ENCODE measurements around the gene FBN2. TPM values are rescaled to one million over a fixed set of nuclear protein-coding genes. Genes with fewer than 3 reads are reported as not detected.

The FBN2 gene
- total RNA-seq, result 81.6 and 137 TPM in 2 replicates

- peak within 1 kb of the TSS; percentile 93 for H3K4me3 ChIP-seq (ENCODE audit: low read depth, low read length)
- DNase-seq (ENCODE audit: low read depth), result no peak
- TF ChIP-seq, protein P1, sequence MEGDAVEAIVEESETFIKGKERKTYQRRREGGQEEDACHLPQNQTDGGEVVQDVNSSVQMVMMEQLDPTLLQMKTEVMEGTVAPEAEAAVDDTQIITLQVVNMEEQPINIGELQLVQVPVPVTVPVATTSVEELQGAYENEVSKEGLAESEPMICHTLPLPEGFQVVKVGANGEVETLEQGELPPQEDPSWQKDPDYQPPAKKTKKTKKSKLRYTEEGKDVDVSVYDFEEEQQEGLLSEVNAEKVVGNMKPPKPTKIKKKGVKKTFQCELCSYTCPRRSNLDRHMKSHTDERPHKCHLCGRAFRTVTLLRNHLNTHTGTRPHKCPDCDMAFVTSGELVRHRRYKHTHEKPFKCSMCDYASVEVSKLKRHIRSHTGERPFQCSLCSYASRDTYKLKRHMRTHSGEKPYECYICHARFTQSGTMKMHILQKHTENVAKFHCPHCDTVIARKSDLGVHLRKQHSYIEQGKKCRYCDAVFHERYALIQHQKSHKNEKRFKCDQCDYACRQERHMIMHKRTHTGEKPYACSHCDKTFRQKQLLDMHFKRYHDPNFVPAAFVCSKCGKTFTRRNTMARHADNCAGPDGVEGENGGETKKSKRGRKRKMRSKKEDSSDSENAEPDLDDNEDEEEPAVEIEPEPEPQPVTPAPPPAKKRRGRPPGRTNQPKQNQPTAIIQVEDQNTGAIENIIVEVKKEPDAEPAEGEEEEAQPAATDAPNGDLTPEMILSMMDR (IDR thresholded peaks at IDR 0.05; ENCODE audit: insufficient read depth, low read depth, low read length), result no peak
Observed at GRCh38 chr5:128538000-128538249, at the start of gene FBN2. TSS of gene FBN2 (minus strand) at chr5:128538245. CDS start at chr5:128537603, 642 bp downstream.

GRCh38 chr5:128587275-128587674, 49.2 kb upstream of the FBN2 start:
- TF ChIP-seq, protein P1 (IDR thresholded peaks at IDR 0.05; ENCODE audit: insufficient read depth, low read depth, low read length), result no peak
- no peak overlapping the region for H3K4me3 ChIP-seq (ENCODE audit: low read depth, low read length)
- no peak for DNase-seq (ENCODE audit: low read depth)

GRCh38 chr5:128586848-128587247, 48.8 kb upstream of the FBN2 start:
- peak; percentile 33 for DNase-seq (ENCODE audit: low read depth)
- TF ChIP-seq, protein P1 (IDR thresholded peaks at IDR 0.05; ENCODE audit: insufficient read depth, low read depth, low read length), result no peak
- no peak overlapping the region for H3K4me3 ChIP-seq (ENCODE audit: low read depth, low read length)

DNA sequence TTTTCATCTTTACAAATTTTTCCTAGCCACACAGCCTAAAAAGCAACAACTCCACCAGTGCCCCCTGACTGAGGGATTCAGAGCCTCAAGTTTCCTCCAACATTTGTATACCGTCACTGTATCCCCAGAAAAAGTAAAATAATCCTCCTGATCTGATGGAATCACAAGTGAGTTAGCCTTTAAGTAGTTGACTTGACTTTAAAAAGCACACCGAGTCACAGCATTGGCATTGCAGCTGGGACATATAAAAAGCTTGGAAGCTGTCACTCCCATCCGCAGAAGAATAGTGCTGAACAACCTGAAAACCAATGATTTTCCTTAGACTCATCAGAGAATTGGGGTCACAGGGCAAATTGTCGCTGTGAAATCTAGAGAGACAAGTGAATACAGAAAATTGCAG, 41.6 kb upstream of the FBN2 start:
- TF ChIP-seq, protein P1 (IDR thresholded peaks at IDR 0.05; ENCODE audit: insufficient read depth, low read depth, low read length), result no peak

GRCh38 chr5:128579093-128579492, 41.0 kb upstream of the FBN2 start:
- TF ChIP-seq, protein P1 (IDR thresholded peaks at IDR 0.05; ENCODE audit: insufficient read depth, low read depth, low read length), result no peak
- DNase-seq (ENCODE audit: low read depth), result peak; percentile 88
- H3K4me3 ChIP-seq (ENCODE audit: low read depth, low read length), result no peak overlapping the region

More for the DNA sequence above, 41.6 kb upstream of the FBN2 start:
- H3K4me3 ChIP-seq (ENCODE audit: low read depth, low read length), result no peak overlapping the region
- peak; percentile 41 for DNase-seq (ENCODE audit: low read depth)

GRCh38 chr5:128574041-128574440, 36.0 kb upstream of the FBN2 start:
- peak; percentile 72 for DNase-seq (ENCODE audit: low read depth)
- TF ChIP-seq, protein P1 (IDR thresholded peaks at IDR 0.05; ENCODE audit: insufficient read depth, low read depth, low read length), result no peak
- H3K4me3 ChIP-seq (ENCODE audit: low read depth, low read length), result no peak overlapping the region

- TF ChIP-seq, protein P1 (IDR thresholded peaks at IDR 0.05; ENCODE audit: insufficient read depth, low read depth, low read length), result no peak
- DNase-seq (ENCODE audit: low read depth), result peak; percentile 88
- no peak overlapping the region for H3K4me3 ChIP-seq (ENCODE audit: low read depth, low read length)
Observed at GRCh38 chr5:128572930-128573319, 34.9 kb upstream of the FBN2 start.
